GM21737 (cell line): ENCODE data around the gene C3orf33.
A peak's percentile ranks its signal among the peaks of the same experiment; 100 is the strongest.
"Not testable (repeated sequence)": the region's sequence is repeated elsewhere in the genome, so short reads cannot be mapped to it uniquely, and the experiment has no call there.

Experiments
- ATAC-seq: cut with Tn5 transposase; IDR thresholded peaks from one replicate; pipeline ENCODE4 v1.9.1; 2021; ENCODE audit warnings: mild to moderate bottlenecking, moderate library complexity; ENCODE audit not compliant: unreplicated experiment

Gene C3orf33

GRCh38 chr3:155805802-155806618 is at the start of gene C3orf33:
C3orf33 (minus strand) TSS chr3:155806278; CDS start chr3:155806252, 26 bp downstream.
- ATAC-seq = peak; percentile 96

- ATAC-seq = peak; percentile 95
These were observed 48.3 kb upstream of the C3orf33 start, which contains the start of gene SLC33A1 for GRCh38 chr3:155854141-155854940. SLC33A1 (minus strand) TSS chr3:155854427; CDS start chr3:155853997, 430 bp downstream.

- ATAC-seq = peak; percentile 6
These were observed 47.4 kb upstream of the C3orf33 start for GRCh38 chr3:155853214-155854140.

GRCh38 chr3:155852341-155852740 is 46.3 kb upstream of the C3orf33 start:
- ATAC-seq = no peak

- not testable (repeated sequence) for ATAC-seq
These were observed 43.3 kb upstream of the C3orf33 start for GRCh38 chr3:155849404-155849803.

- ATAC-seq = no peak
These were observed 41.9 kb upstream of the C3orf33 start for GRCh38 chr3:155847993-155848392.

- ATAC-seq = no peak
These were observed 40.0 kb upstream of the C3orf33 start for GRCh38 chr3:155846119-155846518.

GRCh38 chr3:155843569-155843968 is 37.5 kb upstream of the C3orf33 start:
- no peak for ATAC-seq

- ATAC-seq = no peak
These were observed 29.4 kb upstream of the C3orf33 start for GRCh38 chr3:155835341-155836071.

- not testable (repeated sequence) for ATAC-seq
These were observed 22.5 kb upstream of the C3orf33 start for GRCh38 chr3:155828490-155829098.

GRCh38 chr3:155815030-155815545 is 9.0 kb upstream of the C3orf33 start:
- ATAC-seq = no peak

GRCh38 chr3:155813224-155813623 is 7.1 kb upstream of the C3orf33 start:
- ATAC-seq = not testable (repeated sequence)

- ATAC-seq = no peak
These were observed 3.1 kb upstream of the C3orf33 start for GRCh38 chr3:155809181-155809580.

GRCh38 chr3:155807823-155808222 is 1.7 kb upstream of the C3orf33 start:
- ATAC-seq = no peak

- peak; percentile 19 for ATAC-seq
These were observed 775 bp downstream of the C3orf33 start for GRCh38 chr3:155805204-155805801.

- no peak for ATAC-seq
These were observed 1.8 kb downstream of the C3orf33 start for GRCh38 chr3:155804323-155804722.

- no peak for ATAC-seq
These were observed 13.5 kb downstream of the C3orf33 start for GRCh38 chr3:155792532-155792931.

GRCh38 chr3:155791190-155791589 is 14.9 kb downstream of the C3orf33 start:
- ATAC-seq = no peak
